ENCODE measurements around the gene WDR18.
A peak's percentile ranks its signal among the peaks of the same experiment; 100 is the strongest.

The WDR18 gene

DNA sequence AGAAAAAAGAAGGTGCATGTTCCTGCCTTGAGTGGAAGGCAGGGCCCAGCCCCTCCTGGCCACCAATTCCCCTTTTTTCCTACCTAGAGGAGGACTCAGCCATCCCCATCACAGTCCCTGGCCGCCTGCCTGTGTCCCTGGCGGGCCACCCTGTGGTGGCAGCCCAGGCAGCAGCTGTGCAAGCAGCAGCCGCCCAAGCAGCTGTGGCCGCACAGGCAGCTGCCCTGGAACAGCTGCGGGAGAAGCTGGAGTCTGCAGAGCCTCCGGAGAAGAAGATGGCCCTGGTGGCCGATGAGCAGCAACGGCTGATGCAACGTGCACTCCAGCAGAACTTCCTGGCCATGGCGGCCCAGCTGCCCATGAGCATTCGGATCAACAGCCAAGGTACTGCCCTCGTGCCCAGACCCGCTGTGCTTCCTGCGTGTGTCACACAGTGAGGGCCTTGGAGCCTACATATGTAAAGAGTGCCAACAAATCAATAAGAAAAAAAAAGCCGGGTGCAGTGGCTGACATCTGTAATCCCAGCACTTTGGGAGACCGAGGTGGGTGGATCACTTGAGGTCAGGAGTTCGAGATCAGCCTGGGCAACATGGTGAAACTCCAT lies 17.6 kb upstream of the WDR18 start:
- DNase-seq = no peak

DNA sequence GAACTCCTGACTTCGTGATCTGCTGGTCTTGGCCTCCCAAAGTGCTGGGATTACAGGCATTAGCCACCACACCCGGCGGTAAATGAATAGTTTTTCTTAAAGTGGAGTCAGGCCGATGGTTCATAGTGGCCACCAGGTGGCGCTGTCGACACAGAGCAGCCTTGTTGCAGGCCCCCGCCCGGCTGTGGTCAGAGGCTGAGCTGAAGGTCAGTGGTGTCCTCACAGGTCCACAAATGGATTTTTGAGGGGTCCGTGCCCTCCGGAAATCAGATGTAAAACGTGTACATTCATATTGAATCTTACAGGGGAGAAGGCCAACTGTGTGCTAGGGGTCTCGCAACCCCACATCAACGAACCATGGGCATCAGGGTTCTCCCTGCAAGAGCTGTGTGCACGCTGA lies 13.4 kb upstream of the WDR18 start:
- no peak for DNase-seq

DNA sequence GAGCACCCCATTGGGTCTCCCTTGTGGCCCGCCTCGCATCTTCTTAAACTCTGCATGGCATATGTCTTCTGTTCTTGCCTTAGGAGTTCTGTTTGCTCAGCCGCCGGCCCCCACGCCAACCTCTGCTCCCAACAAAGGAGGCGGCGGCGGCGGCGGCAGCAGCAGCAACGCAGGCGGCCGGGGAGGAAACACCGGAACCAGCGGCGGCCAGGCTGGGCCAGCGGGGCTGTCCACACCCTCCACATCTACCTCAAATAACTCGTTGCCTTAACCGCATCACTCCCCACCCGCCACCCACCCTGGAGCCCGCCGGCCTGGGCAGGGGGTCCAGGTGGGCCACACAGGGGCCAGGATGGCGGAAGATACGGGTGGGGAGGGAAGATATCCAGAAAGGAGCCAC lies 12.3 kb upstream of the WDR18 start:
- DNase-seq = no peak

DNA sequence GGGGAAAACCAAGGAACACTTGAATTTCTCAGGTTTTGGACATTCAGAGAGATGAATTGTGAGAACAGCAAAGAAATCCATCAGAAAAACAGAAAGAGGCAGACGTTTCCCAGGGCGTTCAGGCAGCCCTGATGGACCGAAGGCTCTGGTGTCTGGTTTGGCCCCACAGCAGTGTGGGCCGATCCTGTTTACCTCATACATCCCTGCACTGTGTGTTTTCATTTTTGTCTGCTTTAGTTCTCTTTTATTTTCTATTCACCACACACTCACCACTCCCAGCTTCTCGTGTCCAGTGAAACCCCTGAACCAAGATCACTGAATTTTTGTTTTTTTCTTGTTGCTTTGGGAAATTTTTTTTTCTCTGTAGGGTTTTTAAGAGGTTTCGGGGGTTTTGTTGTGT lies 11.9 kb upstream of the WDR18 start:
- DNase-seq = no peak

DNA sequence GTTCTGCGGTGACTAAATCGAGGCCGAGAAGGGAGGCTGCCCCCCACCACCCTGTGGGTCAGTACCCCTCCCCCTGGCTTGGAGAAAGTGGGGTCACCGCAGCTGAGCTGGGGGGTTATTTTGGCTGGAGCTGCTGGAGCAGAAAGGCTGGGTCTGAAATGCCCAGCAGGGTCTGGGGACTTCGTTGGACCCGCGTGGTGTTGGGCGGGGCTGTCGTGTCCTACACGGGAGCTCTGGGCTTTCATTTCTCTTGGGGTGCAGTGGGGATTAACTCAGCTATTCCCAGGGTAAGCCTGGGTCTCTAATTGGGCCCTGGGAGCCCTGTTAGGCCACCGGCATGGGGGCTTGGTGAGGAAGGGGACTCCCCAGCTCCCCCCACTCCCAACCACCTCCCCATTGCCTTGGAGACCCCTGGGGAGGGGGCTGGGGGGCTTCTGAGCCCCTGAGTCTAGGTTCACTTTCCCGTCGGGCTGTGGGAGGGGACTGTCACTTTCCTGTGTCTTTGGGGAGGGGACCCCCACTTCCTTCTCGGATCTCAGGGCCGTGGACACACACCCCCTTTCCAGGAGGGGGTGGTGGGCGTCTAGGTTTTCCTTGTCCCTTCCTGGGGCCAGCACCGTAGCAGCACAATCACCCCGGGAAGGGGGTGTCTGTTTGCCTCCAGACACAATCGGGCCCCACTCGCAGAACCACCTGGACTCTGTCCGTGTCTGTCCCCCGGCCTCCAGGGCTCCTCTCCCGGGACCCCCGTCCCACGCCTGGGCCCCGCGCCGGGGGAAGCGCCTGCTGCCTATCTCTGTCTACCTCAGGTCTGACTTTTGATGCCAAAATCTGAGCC lies 10.2 kb upstream of the WDR18 start:
- DNase-seq = no peak

DNA sequence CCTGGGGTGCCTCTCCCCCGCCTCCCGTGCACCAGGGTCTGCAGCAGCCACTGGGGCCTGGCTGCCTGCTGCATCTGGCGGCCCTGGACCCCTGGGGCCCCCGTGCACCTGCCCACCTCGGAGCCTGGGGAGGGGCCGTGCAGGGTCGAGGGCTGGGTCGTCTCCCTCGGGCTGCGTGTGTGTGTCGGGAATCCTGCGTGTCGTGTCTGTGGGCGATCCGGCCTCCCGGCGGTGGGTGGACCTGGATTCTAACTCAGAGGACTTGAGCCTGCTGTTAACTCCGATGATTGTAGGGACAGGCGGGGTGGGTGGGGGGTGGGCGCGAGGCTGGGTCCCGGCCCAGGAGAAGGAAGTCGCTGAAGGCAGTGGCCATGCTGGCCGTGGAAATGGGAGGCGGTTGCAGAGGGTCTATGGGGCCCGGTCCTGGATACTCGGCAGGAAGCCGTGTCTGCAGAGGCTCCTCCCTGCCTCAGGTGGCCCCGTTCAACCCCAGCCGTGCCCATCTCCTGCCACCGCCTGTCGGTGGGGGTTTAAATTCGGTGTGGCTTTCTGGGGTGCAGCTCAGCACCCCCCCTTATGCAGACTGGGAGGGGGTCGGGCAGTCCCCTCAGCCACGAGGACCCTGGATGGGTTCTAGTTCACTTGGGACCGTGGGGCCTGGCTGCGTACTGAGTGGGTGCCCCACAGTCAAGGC lies 9.4 kb upstream of the WDR18 start:
- DNase-seq = no peak

DNA sequence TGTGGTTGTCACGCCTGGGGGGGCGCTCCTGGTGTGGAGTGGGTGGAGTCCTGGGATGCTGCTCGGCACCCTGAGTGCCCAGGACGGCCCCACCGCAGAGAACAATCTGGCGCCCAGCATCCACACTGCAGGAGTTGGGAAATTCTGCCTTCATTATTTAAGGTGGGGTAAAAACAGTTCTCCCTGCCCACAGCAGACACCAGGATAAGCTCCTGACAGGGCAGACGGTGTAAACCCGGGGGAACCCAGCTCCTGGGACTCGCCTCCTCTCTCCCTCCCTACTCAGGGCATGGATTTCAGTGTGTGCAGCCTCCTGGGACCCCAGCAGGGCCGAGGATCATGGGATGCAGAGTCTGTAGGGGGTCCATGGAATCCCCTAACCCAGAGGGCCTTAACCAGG lies 7.7 kb upstream of the WDR18 start:
- no peak for DNase-seq

DNA sequence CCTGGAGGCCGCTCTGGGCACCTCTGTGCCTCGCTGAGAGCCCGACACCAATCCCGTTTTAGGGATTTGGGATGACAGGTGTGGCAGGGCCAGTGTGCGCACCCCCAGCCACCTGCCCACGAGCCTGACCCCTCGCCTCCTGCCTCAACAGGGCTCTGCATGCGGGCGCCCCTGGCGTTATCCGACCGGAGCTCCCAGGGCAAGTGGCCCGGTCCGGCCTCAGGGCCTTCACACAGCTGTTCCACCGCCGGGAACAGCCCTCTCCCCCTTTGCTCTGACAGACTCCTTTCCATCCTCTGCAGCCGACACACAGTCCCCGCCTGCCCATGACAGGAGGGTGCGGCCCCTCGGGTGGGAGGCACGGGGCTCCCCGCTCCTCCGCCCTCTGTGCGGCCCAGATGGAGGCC lies 7.1 kb upstream of the WDR18 start:
- no peak for DNase-seq

DNA sequence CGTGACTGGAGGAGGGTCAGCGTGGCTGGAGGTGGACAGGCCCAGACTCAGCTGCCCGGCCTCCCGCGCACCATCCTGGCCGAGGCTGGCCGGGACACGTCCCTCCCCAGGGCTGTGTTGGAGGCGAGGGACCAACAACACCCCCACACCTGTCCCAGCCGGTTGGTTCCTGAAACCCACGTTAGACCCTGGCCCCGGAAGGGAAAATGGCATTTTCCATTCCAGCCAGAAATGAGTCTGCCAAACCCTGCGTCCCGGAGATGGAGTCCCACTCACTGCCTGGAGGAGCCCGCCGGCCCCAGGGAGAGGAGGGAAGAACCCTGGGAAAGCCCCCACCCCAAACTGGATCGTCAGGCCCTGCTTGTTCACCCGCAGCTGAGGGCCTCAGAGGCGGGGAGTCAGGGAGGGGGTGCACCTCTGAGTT lies 4.8 kb upstream of the WDR18 start:
- no peak for DNase-seq

DNA sequence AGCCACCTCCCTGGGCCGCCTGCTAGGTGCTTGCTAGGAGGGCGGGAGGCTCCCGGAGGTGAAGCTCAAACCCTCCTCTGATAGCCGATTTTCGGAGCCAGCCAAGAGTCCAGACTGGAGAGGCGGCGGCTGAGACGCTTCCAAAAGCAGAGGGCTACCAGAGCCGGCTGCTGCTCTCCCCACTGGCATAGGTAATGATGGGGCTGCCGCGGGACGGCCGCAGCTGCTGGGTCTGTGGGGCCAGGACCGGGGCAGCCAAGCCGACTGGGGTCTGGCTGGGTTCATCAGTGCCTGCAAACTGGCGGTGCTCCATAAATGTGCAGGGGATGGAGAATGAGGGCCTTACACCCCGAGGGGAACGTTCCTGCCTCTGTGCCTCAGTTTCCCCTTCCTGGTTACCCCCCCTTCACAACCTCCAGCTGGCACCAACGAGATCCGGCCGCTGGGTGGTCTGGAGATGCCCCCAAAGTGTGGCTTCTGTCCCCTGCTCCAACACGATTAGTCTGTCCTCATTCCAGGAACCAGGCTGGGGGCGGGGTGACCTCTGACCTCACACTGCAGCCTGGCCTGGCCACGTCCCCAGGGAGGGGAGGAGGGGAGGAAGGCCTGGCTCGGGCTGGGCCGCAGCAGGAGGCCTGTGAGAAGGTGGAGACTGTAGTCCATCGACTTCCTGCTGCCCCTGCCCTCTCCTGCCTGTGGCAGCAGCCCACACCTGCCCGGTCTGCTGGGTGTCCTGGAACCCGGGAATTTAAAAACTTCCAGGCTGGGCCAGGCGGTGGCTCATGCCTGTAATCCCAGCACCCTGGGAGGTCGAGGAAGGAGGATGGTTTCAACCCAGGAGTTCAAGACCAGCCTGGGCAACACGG lies 3.8 kb upstream of the WDR18 start:
- DNase-seq = no peak

DNA sequence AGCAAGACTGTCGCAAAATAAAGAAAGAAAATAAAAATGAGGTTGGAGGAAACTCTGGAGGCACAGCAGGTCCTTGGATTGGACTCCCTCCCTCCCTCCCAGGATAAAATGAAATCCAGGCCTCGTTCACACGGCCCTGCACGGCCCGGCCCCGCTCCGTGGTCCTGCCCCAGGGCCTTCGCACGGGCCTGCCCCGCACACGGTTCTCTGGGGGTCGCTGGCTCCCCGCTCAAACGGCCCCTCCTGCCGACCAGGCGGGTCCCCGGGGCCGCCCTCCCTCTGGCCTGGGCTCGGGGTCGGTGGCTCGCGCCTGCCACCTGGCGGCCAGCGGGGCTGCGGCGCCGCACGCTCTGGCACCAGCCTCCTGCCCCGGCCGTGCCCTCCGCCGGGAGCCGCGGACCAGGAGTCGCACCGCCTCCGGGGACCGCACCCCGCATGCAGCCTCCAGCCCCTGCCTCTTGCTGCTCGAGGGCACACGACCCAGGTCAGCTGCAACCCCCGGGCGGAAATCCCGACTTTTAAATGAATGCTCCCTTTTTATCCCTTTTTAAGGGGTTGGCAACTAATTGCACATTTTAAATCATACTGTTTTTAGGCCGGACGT lies 1.5 kb upstream of the WDR18 start:
- peak; percentile 61 for DNase-seq

DNA sequence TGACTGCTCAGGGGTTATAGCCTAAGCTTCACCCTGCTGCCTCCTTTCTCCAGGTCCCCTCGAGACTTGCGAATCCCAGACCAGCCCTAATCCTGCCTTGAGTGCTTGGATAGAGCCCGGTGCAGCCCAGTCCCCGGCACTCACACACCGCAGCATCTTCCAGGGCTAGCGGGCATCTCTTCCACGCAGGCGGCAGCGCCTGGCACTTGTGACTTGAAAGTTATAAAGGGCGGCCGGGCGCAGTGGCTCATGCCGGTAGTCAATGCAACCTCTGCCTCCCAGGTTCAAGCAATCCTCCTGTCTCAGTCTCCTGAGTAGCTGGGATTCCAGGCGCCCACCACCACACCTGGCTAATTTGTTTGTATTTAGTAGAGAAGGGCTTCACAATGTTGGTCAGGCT lies 1.9 kb downstream of the WDR18 start:
- DNase-seq = no peak

DNA sequence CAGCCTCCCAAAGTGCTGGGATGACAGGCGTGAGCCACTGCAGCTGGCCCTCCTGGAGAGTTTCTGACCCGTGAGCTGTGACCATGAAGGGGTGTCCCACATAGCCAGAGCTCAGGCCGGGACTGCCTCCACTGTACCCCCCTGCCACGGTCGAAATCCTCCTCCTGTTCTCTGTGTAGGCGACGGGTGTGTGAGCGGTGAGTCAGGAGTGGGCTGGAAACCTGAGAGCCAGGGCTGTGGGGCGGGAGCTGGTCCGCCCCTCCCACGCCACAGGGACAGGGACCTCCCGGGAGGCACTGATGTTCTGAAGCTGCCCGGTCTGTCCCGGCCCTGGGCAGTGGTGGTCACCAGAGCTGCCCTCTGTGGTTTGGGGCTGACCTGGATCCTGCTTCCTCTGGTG lies 3.9 kb downstream of the WDR18 start:
- no peak for DNase-seq

DNA sequence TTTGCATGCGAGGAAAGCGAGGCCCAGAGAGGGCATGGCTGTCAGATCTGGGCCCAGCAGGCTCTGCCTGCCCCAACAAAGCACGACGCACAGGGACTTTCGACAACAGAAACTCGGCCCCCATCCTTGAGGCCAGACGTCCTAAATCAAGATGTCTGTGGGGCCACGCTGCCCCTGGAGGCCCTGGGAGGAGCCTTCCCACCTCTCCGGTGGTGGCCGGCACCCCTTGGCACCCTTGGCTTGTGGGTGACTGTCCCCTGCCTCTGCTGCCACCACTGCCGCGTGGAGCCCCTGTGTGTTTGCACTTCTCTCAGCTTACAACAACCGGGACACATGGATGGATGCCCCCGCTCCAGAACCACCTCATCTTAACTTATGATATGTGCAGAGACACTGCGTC lies 4.4 kb downstream of the WDR18 start:
- DNase-seq = no peak

DNA sequence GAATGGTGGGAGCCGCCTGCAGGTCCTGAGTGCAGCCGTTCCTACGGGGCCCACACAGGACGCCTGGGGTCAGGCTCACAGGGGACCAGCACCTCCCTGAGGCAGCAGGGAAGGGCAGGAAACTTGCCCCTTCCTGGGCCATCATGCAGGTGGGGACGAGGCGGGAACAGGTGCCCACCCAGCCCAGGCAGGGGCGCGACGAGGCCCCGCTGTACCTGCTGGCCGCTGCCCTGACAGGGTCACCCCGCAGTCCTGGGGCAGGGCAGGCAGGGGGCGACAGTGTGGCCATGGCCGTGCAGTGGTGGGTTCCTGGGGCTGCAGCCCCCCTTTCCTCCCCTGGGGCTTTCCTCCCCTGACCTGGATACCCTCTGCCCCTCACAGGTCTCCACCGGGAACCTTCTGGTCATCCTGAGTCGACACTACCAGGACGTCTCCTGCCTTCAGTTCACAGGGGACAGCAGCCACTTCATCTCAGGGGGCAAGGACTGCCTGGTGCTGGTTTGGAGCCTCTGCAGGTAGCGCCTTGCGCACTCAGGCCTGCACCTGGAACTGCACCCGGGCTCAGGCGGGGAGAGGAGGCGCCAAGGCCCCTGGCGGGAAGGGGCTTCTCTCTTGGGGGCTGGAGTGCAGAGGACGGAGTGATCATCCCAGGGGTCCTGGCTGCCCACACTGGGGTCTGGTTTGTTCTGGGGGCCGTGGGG lies 5.4 kb downstream of the WDR18 start:
- no peak for DNase-seq

DNA sequence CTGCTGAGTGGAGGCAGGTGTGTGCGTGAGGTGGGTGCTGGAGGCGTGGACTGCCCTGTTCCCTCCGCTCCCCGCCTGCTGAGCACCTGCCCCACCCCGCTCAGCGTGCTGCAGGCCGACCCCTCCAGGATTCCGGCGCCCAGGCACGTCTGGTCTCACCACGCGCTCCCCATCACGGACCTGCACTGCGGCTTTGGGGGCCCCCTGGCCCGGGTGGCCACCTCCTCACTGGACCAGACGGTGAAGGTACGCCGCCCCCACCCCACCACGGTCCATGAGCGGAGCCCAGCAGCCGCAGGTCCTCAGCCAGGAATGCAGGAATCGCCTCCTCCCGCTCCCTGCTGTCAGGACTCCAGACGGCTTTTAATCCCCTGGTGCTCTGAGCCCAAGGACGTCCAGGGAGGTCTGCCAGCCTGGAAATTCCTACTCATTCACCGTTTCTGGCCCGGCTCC lies 6.0 kb downstream of the WDR18 start:
- no peak for DNase-seq

DNA sequence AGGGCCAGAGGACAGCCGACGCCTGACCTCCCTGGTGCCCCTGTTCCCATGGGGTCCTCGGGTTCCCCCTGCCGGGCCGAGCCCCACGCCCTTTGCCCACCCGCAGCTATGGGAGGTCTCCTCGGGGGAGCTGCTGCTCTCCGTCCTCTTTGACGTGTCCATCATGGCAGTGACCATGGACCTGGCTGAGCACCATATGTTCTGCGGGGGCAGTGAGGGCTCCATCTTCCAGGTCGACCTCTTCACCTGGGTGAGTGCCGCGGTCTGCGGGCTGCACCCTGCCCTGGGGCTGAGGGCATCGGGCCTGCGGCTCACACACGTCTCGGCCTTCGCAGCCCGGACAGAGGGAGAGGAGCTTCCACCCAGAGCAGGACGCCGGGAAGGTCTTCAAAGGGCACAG lies 6.6 kb downstream of the WDR18 start:
- DNase-seq = no peak

DNA sequence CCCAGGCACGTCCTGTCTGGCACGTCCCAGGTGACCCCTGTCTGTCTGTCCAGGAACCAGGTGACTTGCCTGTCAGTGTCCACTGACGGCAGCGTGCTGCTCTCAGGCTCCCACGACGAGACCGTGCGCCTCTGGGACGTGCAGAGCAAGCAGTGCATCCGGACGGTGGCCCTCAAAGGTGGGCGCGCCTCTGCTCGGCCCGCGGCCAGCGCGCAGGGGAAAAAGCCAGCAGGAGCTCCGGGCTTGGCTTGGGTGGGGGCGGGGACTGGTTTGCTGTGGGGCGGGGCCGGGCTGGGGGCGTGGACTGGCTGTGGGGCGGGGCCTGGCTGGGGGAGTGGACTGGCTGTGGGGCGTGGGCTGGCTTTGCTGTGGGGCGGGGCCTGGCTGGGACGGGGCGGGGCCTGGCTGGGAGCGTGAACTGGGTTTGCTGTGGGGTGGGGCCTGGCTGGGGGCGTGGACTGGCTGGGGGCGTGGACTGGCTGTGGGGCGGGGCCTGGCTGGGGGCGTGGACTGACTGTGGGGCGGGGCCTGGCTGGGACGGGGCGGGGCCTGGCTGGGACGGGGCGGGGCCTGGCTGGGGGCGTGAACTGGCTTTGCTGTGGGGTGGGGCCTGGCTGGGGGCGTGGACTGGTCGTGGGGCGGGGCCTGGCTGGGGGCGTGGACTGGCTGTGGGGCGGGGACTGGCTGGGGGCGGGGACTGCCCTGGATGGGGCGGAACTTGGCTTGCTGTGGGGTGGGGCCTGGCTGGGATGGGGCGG lies 7.2 kb downstream of the WDR18 start:
- DNase-seq = peak; percentile 42

DNA sequence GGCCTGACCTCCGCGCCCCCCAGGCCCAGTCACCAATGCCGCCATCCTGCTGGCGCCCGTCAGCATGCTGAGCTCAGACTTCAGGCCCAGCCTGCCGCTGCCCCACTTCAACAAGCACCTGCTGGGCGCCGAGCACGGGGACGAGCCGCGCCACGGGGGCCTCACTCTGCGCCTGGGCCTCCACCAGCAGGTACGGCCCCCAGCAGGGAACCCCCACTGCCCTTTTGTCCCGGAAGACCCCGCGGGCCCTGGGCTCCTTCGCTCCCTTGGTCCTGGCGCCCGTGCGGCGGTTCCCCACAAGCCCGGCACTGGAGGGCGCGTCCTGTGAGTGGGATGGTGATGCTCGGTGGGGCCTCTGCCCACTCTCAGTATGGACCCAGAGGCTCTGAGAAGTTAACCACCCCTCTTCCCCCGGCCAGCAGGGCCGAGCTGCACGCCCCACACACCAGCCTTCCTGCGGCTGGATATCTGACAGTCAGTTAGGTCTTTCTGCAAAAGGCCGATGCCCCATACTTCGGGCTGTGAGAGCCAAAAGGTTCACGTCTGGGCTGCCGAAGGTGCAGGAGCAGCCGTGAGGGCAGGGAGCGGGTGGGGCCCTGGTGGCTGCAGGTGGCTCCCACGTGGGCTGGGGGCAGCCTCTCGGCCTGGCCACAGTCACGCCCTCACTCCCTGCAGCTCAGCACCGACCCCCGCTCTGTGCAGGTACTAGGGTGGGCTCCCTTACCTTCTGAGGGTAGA lies 8.0 kb downstream of the WDR18 start:
- DNase-seq = no peak

DNA sequence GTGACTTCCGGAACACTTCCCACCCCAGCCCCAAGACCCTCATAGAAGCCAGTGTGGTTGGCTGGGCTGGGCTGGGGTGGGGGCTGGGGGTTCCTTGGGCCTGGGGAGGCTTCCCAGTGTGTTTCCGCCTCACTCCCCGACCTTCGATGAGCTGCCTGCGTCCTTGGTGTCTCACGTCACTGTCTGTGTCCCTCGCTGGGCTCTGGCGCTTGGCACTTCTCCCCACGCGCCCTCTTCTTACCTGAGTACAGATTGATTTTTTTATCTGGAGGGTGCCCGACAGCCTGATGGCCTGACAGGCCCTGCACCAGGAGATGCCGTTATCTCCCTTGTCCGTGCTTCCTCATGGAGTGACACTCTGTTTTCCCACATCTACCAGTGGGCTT lies 8.5 kb downstream of the WDR18 start:
- no peak for DNase-seq

Data from central memory CD4-positive, alpha-beta T cell (primary cell).